ENCODE results near the gene ZBTB2.
"Not testable (repeated sequence)": the region's sequence is repeated elsewhere in the genome, so short reads cannot be mapped to it uniquely, and the experiment has no call there.

ZBTB2 gene

GRCh38 chr6:151400473-151400872, 9.1 kb upstream of the ZBTB2 start:
- no peak for DNase-seq (ENCODE audit: low read depth in 3 of 3)

GRCh38 chr6:151399679-151400078, 8.3 kb upstream of the ZBTB2 start:
- no peak for DNase-seq (ENCODE audit: low read depth in 3 of 3)

- no peak for DNase-seq (ENCODE audit: low read depth in 3 of 3)
Measured at GRCh38 chr6:151393410-151393809, 2.1 kb upstream of the ZBTB2 start.

GRCh38 chr6:151392427-151392826, 1.1 kb upstream of the ZBTB2 start:
- DNase-seq (ENCODE audit: low read depth in 3 of 3) = no peak

GRCh38 chr6:151390851-151391470, 398 bp downstream of the ZBTB2 start:
- peak; percentile 54 to 75 (median 65) for DNase-seq (ENCODE audit: low read depth in 3 of 3)

- peak; percentile 94 to 97 (median 95) for DNase-seq (ENCODE audit: low read depth in 3 of 3)
Measured at GRCh38 chr6:151390276-151390850, 996 bp downstream of the ZBTB2 start.

GRCh38 chr6:151389618-151390275, 1.6 kb downstream of the ZBTB2 start:
- no peak for DNase-seq (ENCODE audit: low read depth in 3 of 3)

GRCh38 chr6:151388997-151389617, 2.3 kb downstream of the ZBTB2 start:
- no peak for DNase-seq (ENCODE audit: low read depth in 3 of 3)

- no peak for DNase-seq (ENCODE audit: low read depth in 3 of 3)
Measured at GRCh38 chr6:151388236-151388635, 3.1 kb downstream of the ZBTB2 start.

- DNase-seq (ENCODE audit: low read depth in 3 of 3) = no peak
Measured at GRCh38 chr6:151387175-151387970, 4.0 kb downstream of the ZBTB2 start.

GRCh38 chr6:151385177-151385576, 6.2 kb downstream of the ZBTB2 start:
- DNase-seq (ENCODE audit: low read depth in 3 of 3) = no peak

- no peak for DNase-seq (ENCODE audit: low read depth in 3 of 3)
Measured at GRCh38 chr6:151384151-151384550, 7.2 kb downstream of the ZBTB2 start.

GRCh38 chr6:151382631-151383030, 8.7 kb downstream of the ZBTB2 start:
- not testable (repeated sequence) for DNase-seq (ENCODE audit: low read depth in 3 of 3)

GRCh38 chr6:151381722-151382121, 9.6 kb downstream of the ZBTB2 start:
- no peak for DNase-seq (ENCODE audit: low read depth in 3 of 3)

- no peak for DNase-seq (ENCODE audit: low read depth in 3 of 3)
Measured at GRCh38 chr6:151380848-151381205, 10.5 kb downstream of the ZBTB2 start.

GRCh38 chr6:151379933-151380847, 11.2 kb downstream of the ZBTB2 start:
- no peak for DNase-seq (ENCODE audit: low read depth in 3 of 3)

GRCh38 chr6:151377095-151377494, 14.3 kb downstream of the ZBTB2 start:
- no peak for DNase-seq (ENCODE audit: low read depth in 3 of 3)

- DNase-seq (ENCODE audit: low read depth in 3 of 3) = no peak
Measured at GRCh38 chr6:151376440-151376839, 14.9 kb downstream of the ZBTB2 start.

- no peak for DNase-seq (ENCODE audit: low read depth in 3 of 3)
Measured at GRCh38 chr6:151375833-151376232, 15.5 kb downstream of the ZBTB2 start.

- no peak for DNase-seq (ENCODE audit: low read depth in 3 of 3)
Measured at GRCh38 chr6:151374036-151374683, 17.2 kb downstream of the ZBTB2 start.

- no peak for DNase-seq (ENCODE audit: low read depth in 3 of 3)
Measured at GRCh38 chr6:151372164-151372563, 19.2 kb downstream of the ZBTB2 start.
